PFSK-1 (cell line): ENCODE results near the gene RREB1.

Source experiments
- FOXP2 ChIP-seq: optimal IDR thresholded peaks from 2 replicates; pipeline ENCODE3; 2011; ENCODE audit warnings: borderline replicate concordance, control low read depth, inconsistent platforms; ENCODE audit not compliant: insufficient read depth; ENCODE audit errors: extremely low read length, extremely low read depth
- POLR2AphosphoS5 ChIP-seq: IDR thresholded peaks from 2 replicates; pipeline ENCODE4 v1.6.1; 2012; ENCODE audit warnings: low read depth, mild to moderate bottlenecking, control low read depth, low read length, moderate library complexity
- SIN3A ChIP-seq: IDR thresholded peaks from 2 replicates; pipeline ENCODE4 v1.6.1; 2012; ENCODE audit warnings: mild to moderate bottlenecking, low read length, moderate library complexity, borderline replicate concordance; ENCODE audit not compliant: insufficient read depth
- TAF1 ChIP-seq: IDR thresholded peaks from 2 replicates; pipeline ENCODE4 v1.6.1; 2012; ENCODE audit warnings: low read length, control low read depth, borderline replicate concordance; ENCODE audit not compliant: insufficient read depth
- TF ChIP-seq, protein P1 (sequence below), 2 experiments: IDR thresholded peaks; 2 replicates each; pipeline versions ENCODE4 v1.6.1 to v1.8.0; 2011 to 2012; ENCODE audit warnings: low read depth in 2 of 2, low read length in 2 of 2, control low read depth in 1 of 2, inconsistent platforms in 1 of 2, mild to moderate bottlenecking in 1 of 2, moderate library complexity in 1 of 2; ENCODE audit not compliant: insufficient read depth in 1 of 2

The RREB1 gene

GRCh38 chr6:7124636-7125035, 16.9 kb downstream of the RREB1 start:
- no peak for TF ChIP-seq TAF1
- no peak for TF ChIP-seq FOXP2
- TF ChIP-seq, protein P1, sequence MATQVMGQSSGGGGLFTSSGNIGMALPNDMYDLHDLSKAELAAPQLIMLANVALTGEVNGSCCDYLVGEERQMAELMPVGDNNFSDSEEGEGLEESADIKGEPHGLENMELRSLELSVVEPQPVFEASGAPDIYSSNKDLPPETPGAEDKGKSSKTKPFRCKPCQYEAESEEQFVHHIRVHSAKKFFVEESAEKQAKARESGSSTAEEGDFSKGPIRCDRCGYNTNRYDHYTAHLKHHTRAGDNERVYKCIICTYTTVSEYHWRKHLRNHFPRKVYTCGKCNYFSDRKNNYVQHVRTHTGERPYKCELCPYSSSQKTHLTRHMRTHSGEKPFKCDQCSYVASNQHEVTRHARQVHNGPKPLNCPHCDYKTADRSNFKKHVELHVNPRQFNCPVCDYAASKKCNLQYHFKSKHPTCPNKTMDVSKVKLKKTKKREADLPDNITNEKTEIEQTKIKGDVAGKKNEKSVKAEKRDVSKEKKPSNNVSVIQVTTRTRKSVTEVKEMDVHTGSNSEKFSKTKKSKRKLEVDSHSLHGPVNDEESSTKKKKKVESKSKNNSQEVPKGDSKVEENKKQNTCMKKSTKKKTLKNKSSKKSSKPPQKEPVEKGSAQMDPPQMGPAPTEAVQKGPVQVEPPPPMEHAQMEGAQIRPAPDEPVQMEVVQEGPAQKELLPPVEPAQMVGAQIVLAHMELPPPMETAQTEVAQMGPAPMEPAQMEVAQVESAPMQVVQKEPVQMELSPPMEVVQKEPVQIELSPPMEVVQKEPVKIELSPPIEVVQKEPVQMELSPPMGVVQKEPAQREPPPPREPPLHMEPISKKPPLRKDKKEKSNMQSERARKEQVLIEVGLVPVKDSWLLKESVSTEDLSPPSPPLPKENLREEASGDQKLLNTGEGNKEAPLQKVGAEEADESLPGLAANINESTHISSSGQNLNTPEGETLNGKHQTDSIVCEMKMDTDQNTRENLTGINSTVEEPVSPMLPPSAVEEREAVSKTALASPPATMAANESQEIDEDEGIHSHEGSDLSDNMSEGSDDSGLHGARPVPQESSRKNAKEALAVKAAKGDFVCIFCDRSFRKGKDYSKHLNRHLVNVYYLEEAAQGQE (IDR thresholded peaks at IDR 0.05; ENCODE audit: insufficient read depth in 1 of 2, low read depth in 2 of 2, low read length in 2 of 2): no peak
- TF ChIP-seq POLR2AphosphoS5: no peak
- TF ChIP-seq SIN3A: no peak

- TF ChIP-seq TAF1 (no peak), POLR2AphosphoS5 (no peak), FOXP2 (no peak), SIN3A (no peak)
- TF ChIP-seq, protein P1 (IDR thresholded peaks at IDR 0.05; ENCODE audit: insufficient read depth in 1 of 2, low read depth in 2 of 2, low read length in 2 of 2): no peak
Measured at GRCh38 chr6:7125290-7125689, 17.5 kb downstream of the RREB1 start.

DNA sequence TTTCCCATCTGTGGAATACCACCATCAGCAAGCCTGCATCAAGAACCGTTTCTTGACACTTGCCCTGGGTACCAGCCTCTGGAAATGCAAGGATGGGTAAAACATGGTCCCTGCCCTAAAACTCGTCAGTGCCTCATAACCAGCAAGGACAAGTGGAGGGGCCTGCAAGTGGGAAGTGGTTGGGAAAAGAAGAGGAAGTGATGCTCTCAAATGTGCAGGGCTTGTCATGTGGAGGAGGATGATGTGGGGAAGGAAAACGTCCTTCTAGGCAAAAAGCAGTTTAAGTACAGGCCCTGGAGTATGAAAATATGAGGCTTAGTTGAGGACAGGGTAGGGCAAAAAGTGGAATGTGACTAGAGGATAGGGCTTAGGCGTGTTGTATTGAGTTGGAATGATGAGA, 19.0 kb downstream of the RREB1 start:
- TF ChIP-seq SIN3A: no peak
- TF ChIP-seq POLR2AphosphoS5: no peak
- TF ChIP-seq, protein P1 (IDR thresholded peaks at IDR 0.05; ENCODE audit: insufficient read depth in 1 of 2, low read depth in 2 of 2, low read length in 2 of 2): no peak
- TF ChIP-seq FOXP2: no peak
- TF ChIP-seq TAF1: no peak

DNA sequence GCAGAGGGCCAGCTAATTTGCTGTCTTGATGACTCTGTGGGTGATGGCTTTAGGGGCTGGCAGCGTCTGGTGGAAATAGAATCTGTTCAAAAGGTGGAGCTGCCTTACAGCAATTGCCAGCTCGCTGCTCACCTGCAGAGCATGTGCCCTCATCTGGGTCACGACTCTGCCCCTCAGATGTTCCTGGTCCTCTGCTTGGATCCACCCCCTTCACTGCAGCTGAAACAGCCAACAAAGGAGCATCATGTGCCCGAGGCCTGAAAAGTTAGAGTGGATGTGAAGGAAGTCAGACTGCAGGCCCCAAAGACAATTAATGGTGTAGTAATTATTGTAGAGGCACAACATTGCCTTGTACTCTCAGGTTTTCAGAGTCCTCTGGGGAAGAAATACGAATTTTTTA, 19.9 kb downstream of the RREB1 start:
- TF ChIP-seq SIN3A: no peak
- TF ChIP-seq TAF1: no peak
- TF ChIP-seq FOXP2: no peak

DNA sequence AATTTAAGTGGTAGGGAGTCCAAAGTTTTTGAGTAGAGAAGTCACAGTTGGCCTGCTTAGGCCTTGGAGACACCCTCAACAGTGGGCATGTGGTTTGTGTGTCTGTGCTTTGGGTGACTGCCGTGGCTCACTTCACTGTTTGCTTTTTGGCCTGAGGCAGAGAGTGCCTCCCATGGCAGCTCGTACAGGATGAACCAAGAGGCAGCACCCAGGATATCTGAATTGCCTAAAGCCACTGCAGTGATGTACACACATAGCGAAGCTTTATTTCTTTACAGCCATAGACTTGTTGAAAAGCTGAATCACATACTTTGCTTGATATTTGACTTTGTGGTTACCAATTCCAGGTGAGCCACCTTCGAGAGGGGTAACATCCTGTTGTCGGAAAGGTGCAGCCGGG, 21.6 kb downstream of the RREB1 start:
- no peak for TF ChIP-seq FOXP2
- no peak for TF ChIP-seq POLR2AphosphoS5
- TF ChIP-seq SIN3A: no peak
- TF ChIP-seq, protein P1 (IDR thresholded peaks at IDR 0.05; ENCODE audit: insufficient read depth in 1 of 2, low read depth in 2 of 2, low read length in 2 of 2): no peak
- no peak for TF ChIP-seq TAF1
